ENCODE results near the gene AGAP5. TPM values are rescaled to one million over a fixed set of nuclear protein-coding genes. Genes with fewer than 3 reads are reported as not detected.

Gene AGAP5
- total RNA-seq, 1 experiment from 2014 or later = 13.4 TPM

GRCh38 chr10:73647211-73647874 is 50.6 kb downstream of the AGAP5 start:
- Histone ChIP-seq H3K4me2 (no peak overlapping the region), H2AFZ (no peak overlapping the region), H3K9me2 (ENCODE audit: insufficient read depth) (no peaks in the 10 kb centered on the region), H3K9me3 (ENCODE audit: insufficient read depth, low read depth) (no peaks in the 10 kb centered on the region), H3K27me3 (ENCODE audit: insufficient read depth, low read depth) (no peaks in the 10 kb centered on the region), H3K36me3 (ENCODE audit: low read depth) (no peaks in the 10 kb centered on the region), H4K20me1 (ENCODE audit: insufficient read depth) (no peaks in the 10 kb centered on the region), H3F3A (ENCODE audit: insufficient read depth, low read depth) (no peaks in the 10 kb centered on the region), H3K4me1 (replicated peaks; ENCODE audit: insufficient read depth) (no peaks in the 10 kb centered on the region), H3K27ac (no peak overlapping the region), H3K79me2 (ENCODE audit: low read depth) (no peaks in the 10 kb centered on the region), H3K4me3 (no peak overlapping the region)
- no peak for TF ChIP-seq CTCF (conservative IDR thresholded peaks at IDR 0.05)
- no peak for TF ChIP-seq EZH2 (IDR thresholded peaks at IDR 0.05; ENCODE audit: low read depth)
- intact Hi-C loops (cut with micrococcal nuclease; ENCODE audit: unreplicated experiment) = no loop called here
- ChIA-PET POLR2A (ENCODE audit: unreplicated experiment) (no interaction called here), CTCF (no interaction called here)
- BruUV-seq (replicated peaks) = no TSS peak
- peak in 1 of 2 experiments; percentile 31 for DNase-seq

- H2AFZ ChIP-seq = no peak overlapping the region
- no peaks in the 10 kb centered on the region for H3K79me2 ChIP-seq (ENCODE audit: low read depth)
- no peak overlapping the region for H3K4me3 ChIP-seq
- DNase-seq = no peak
- no peaks in the 10 kb centered on the region for H3F3A ChIP-seq (ENCODE audit: insufficient read depth, low read depth)
- H3K27me3 ChIP-seq (ENCODE audit: insufficient read depth, low read depth) = no peaks in the 10 kb centered on the region
- intact Hi-C loops (cut with micrococcal nuclease; ENCODE audit: unreplicated experiment) = no loop called here
- H3K27ac ChIP-seq = no peak overlapping the region
- no peaks in the 10 kb centered on the region for H3K36me3 ChIP-seq (ENCODE audit: low read depth)
- no peak overlapping the region for H3K4me2 ChIP-seq
- H4K20me1 ChIP-seq (ENCODE audit: insufficient read depth) = no peaks in the 10 kb centered on the region
- POLR2A ChIA-PET (ENCODE audit: unreplicated experiment) = no interaction called here
- peaks cover 4% of the 10 kb centered on the region for H3K4me1 ChIP-seq (replicated peaks; ENCODE audit: insufficient read depth)
- TF ChIP-seq CTCF (conservative IDR thresholded peaks at IDR 0.05) = no peak
- TF ChIP-seq EZH2 (IDR thresholded peaks at IDR 0.05; ENCODE audit: low read depth) = no peak
- H3K9me3 ChIP-seq (ENCODE audit: insufficient read depth, low read depth) = no peaks in the 10 kb centered on the region
- CTCF ChIA-PET = no interaction called here
- H3K9me2 ChIP-seq (ENCODE audit: insufficient read depth) = no peaks in the 10 kb centered on the region
- no TSS peak for BruUV-seq (replicated peaks)
Observed at GRCh38 chr10:73646598-73647041, 51.3 kb downstream of the AGAP5 start.

GRCh38 chr10:73645251-73645650 is 52.7 kb downstream of the AGAP5 start:
- Histone ChIP-seq H2AFZ (no peak overlapping the region), H3K9me2 (ENCODE audit: insufficient read depth) (no peaks in the 10 kb centered on the region), H3K9me3 (ENCODE audit: insufficient read depth, low read depth) (no peaks in the 10 kb centered on the region), H3F3A (ENCODE audit: insufficient read depth, low read depth) (no peaks in the 10 kb centered on the region), H3K4me2 (no peak overlapping the region), H3K4me1 (replicated peaks; ENCODE audit: insufficient read depth) (peaks cover 7% of the 10 kb centered on the region), H3K79me2 (ENCODE audit: low read depth) (no peaks in the 10 kb centered on the region), H4K20me1 (ENCODE audit: insufficient read depth) (no peaks in the 10 kb centered on the region), H3K27me3 (ENCODE audit: insufficient read depth, low read depth) (no peaks in the 10 kb centered on the region), H3K27ac (no peak overlapping the region), H3K36me3 (ENCODE audit: low read depth) (no peaks in the 10 kb centered on the region), H3K4me3 (no peak overlapping the region)
- no peak for DNase-seq
- TF ChIP-seq EZH2 (IDR thresholded peaks at IDR 0.05; ENCODE audit: low read depth) (no peak), CTCF (conservative IDR thresholded peaks at IDR 0.05) (no peak)
- BruUV-seq (replicated peaks) = no TSS peak
- ChIA-PET POLR2A (ENCODE audit: unreplicated experiment) (no interaction called here), CTCF (no interaction called here)
- intact Hi-C loops (cut with micrococcal nuclease; ENCODE audit: unreplicated experiment) = no loop called here

Measured in PC-9 (cell line).